Mesendoderm (in vitro differentiated cells): ENCODE measurements around the gene IQGAP3.

Source experiments
- DNase-seq: peaks from one replicate; pipeline ENCODE4 v3.0.0; 2013
- H2AK5ac ChIP-seq: 2 replicates; pipeline ENCODE4 v1.6.1; 2013; ENCODE audit warnings: low read length, inconsistent platforms
- H2BK120ac ChIP-seq: 2 replicates; pipeline ENCODE4 v1.6.1; 2013; ENCODE audit warnings: low read depth, mild to moderate bottlenecking, low read length, moderate library complexity, mixed read lengths
- H2BK15ac ChIP-seq: replicated peaks from 2 replicates; pipeline ENCODE4 v1.6.1; 2013; ENCODE audit warnings: low read depth, mild to moderate bottlenecking, moderate library complexity
- H2BK5ac ChIP-seq: 2 replicates; pipeline ENCODE4 v1.6.1; 2013; ENCODE audit warnings: low read length, inconsistent platforms
- H3K18ac ChIP-seq: 2 replicates; pipeline ENCODE4 v1.6.1; 2013; ENCODE audit warnings: mild to moderate bottlenecking, low read length, mixed read lengths
- H3K23ac ChIP-seq: one replicate; pipeline ENCODE4 v1.6.1; 2013; ENCODE audit warnings: low read length
- H3K27ac ChIP-seq: 2 replicates; pipeline ENCODE4 v1.5.1; 2013; ENCODE audit warnings: low read depth, mild to moderate bottlenecking, inconsistent platforms, low read length, moderate library complexity
- H3K27me3 ChIP-seq: 2 replicates; pipeline ENCODE4 v1.6.1; 2013; ENCODE audit warnings: low read length, control low read depth, mild to moderate bottlenecking, inconsistent platforms; ENCODE audit not compliant: insufficient read depth, poor library complexity
- H3K36me3 ChIP-seq: 2 replicates; pipeline ENCODE4 v1.6.1; 2013; ENCODE audit warnings: low read length, inconsistent platforms; ENCODE audit not compliant: control insufficient read depth, insufficient read depth
- H3K4ac ChIP-seq: one replicate; pipeline ENCODE4 v1.6.1; 2013; ENCODE audit warnings: low read depth, mild to moderate bottlenecking, low read length, moderate library complexity
- H3K4me1 ChIP-seq: 2 replicates; pipeline ENCODE4 v1.6.1; 2013; ENCODE audit warnings: low read depth, low read length, inconsistent platforms; ENCODE audit not compliant: control insufficient read depth
- H3K4me2 ChIP-seq: 2 replicates; pipeline ENCODE4 v1.6.1; 2013; ENCODE audit warnings: low read length
- H3K4me3 ChIP-seq: 2 replicates; pipeline ENCODE4 v1.5.1; 2013; ENCODE audit warnings: mild to moderate bottlenecking, low read length
- H3K56ac ChIP-seq: one replicate; pipeline ENCODE4 v1.6.1; 2013; ENCODE audit warnings: low read length
- H3K79me1 ChIP-seq: 2 replicates; pipeline ENCODE4 v1.6.1; 2013; ENCODE audit warnings: low read length, inconsistent platforms
- H3K79me2 ChIP-seq: 2 replicates; pipeline ENCODE4 v1.6.1; 2013; ENCODE audit warnings: mild to moderate bottlenecking, low read length; ENCODE audit not compliant: control insufficient read depth, insufficient read depth
- H3K9ac ChIP-seq: 2 replicates; pipeline ENCODE4 v1.6.1; 2013; ENCODE audit warnings: low read length, inconsistent platforms
- H4K5ac ChIP-seq: one replicate; pipeline ENCODE4 v1.6.1; 2013; ENCODE audit warnings: low read length
- H4K8ac ChIP-seq: one replicate; pipeline ENCODE4 v1.6.1; 2013; ENCODE audit warnings: low read depth, mild to moderate bottlenecking, control low read depth, low read length, moderate library complexity
- WGBS: extraction: QIAGEN DNeasy Blood & Tissue Kit; methylation state at CpG from one replicate; pipeline ENCODE4 v1.1.7; 2013; ENCODE audit warnings: low lambda C conversion rate, missing lambda C conversion rate; ENCODE audit not compliant: insufficient coverage; ENCODE audit errors: extremely low coverage; 5-methylcytosine and 5-hydroxymethylcytosine counted together

IQGAP3 gene

DNA sequence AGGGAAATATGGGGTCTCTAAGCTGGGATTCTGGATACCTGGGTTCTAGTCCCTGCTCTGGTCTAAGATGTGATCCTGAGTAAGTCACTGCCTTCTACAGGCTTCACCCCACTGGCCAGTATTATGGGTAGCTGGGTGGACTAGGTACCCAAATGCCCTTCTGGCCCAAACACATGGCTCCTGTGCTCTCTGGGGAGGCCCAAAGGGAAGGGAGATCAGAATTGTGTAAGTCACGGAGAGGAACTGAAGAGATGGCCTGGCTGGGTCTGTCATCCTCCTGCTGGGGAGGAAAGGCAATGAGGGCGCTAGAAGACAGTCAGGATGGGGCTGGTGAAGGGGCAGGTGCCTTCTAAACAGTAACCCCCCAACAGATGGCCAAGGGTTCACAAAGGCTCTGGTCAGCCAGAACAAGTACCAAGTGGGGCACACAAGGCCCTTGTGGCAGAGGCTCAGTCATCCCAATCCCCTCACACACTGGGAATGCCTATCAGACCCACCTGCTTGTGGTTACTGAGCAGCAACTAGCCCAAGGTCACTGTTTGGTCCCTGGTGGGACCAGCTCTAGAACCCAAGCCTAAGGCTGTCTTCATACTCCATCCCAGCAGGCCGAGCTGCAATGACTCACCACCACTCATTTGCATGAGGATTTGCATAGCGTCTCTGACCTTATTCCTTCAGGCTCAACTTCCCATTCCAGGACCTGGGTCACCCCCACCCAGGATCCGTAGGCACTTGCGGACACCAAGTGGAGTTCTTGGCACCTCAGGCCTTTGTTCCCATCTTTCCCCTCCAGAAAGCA, 81.0 kb downstream of the IQGAP3 start:
- WGBS = no CpG with 5 or more reads among the region's 6 CpGs
- H3K4me1 ChIP-seq = peaks cover 29% of the 10 kb centered on the region
- no peak overlapping the region for H2BK5ac ChIP-seq

DNA sequence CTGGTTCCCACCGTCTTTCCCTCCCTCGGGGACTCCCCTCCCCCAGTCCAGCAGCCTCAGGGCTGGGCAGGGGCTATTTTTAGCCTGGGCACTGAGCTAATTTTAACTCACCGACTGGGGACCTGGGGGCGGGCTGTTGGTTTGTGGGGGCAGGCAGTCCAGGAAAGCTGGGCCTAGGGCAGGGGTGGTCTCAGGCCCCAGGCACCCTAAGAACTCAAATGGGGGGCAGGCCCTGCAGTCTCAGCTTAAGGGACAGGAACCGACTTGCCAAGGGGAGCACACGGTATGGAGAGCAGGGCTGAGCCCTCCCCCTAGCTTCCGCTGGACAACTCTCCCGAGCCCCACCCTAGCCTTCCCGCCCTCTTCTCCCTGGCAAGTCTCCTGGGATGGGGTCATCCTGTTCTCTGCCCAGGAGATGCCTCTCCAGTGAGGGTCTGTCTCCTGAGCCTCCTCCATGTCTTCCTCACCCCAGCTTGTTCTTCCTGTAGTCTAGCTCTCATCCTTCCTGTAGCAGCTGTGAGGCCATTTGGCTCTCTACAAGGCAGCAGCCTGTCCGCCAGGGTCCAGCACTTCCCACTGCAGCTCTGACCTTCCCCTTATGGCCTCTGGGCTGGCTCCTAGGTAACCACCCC, 81.8 kb downstream of the IQGAP3 start:
- H3K27ac ChIP-seq = peak overlapping the region; percentile 9
- peaks cover 42% of the 10 kb centered on the region for H3K79me1 ChIP-seq
- H2BK15ac ChIP-seq = no peak overlapping the region
- no peak overlapping the region for H4K5ac ChIP-seq
- H2AK5ac ChIP-seq = peak overlapping the region; percentile 71
- peaks cover 28% of the 10 kb centered on the region for H3K4me1 ChIP-seq
- H3K9ac ChIP-seq = peak overlapping the region; percentile 21
- no peaks in the 10 kb centered on the region for H3K27me3 ChIP-seq
- H3K79me2 ChIP-seq = peaks cover 10% of the 10 kb centered on the region
- H3K4ac ChIP-seq = no peak overlapping the region
- peak overlapping the region; percentile 31 for H3K18ac ChIP-seq
- peak overlapping the region; percentile 72 for H3K56ac ChIP-seq
- no peak overlapping the region for H4K8ac ChIP-seq
- no peaks in the 10 kb centered on the region for H3K36me3 ChIP-seq
- H3K4me2 ChIP-seq = peak overlapping the region; percentile 17
- DNase-seq = peak; percentile 72
- no peak overlapping the region for H3K23ac ChIP-seq
- H2BK120ac ChIP-seq = peak overlapping the region; percentile 5
- no CpG with 5 or more reads among the region's 10 CpGs for WGBS
- H2BK5ac ChIP-seq = peak overlapping the region; percentile 66
- no peak overlapping the region for H3K4me3 ChIP-seq

More for the DNA sequence above, 81.0 kb downstream of the IQGAP3 start:
- Histone ChIP-seq H2AK5ac (no peak overlapping the region), H3K9ac (no peak overlapping the region), H3K4ac (no peak overlapping the region), H3K23ac (no peak overlapping the region), H3K56ac (peak overlapping the region; percentile 72), H3K18ac (no peak overlapping the region), H3K27me3 (no peaks in the 10 kb centered on the region), H3K36me3 (no peaks in the 10 kb centered on the region), H4K5ac (no peak overlapping the region), H3K4me3 (no peak overlapping the region), H3K27ac (no peak overlapping the region), H3K79me2 (peaks cover 14% of the 10 kb centered on the region), H3K79me1 (peaks cover 41% of the 10 kb centered on the region), H2BK15ac (no peak overlapping the region), H4K8ac (no peak overlapping the region), H3K4me2 (no peak overlapping the region), H2BK120ac (no peak overlapping the region)
- DNase-seq = peak; percentile 45

DNA sequence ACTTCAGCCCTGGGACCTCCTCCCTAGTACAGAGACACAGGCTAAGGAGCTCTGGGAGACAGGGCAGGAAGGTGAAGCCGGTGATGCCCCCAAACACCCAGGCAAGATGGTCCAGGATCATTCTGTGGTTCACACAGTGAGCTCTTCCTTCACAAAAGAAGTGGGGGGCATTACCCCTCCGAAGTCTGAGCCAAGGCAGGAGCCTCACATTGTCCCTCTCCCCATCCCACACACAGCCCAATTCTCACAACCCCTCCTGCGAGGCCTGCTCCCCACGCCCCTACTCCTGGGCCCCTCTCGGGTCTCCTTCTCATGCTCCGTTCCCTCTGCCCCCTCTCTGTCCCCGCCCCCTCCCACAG, 82.5 kb downstream of the IQGAP3 start:
- Histone ChIP-seq H2BK15ac (no peak overlapping the region), H3K4me2 (peak overlapping the region; percentile 1), H3K79me2 (peaks cover 10% of the 10 kb centered on the region), H3K56ac (peak overlapping the region; percentile 72), H3K4ac (no peak overlapping the region), H3K4me1 (peaks cover 28% of the 10 kb centered on the region), H3K27me3 (no peaks in the 10 kb centered on the region), H3K18ac (peak overlapping the region; percentile 31), H3K4me3 (no peak overlapping the region), H2AK5ac (peak overlapping the region; percentile 15), H4K8ac (no peak overlapping the region), H2BK5ac (peak overlapping the region; percentile 66), H2BK120ac (peak overlapping the region; percentile 5), H3K79me1 (peaks cover 42% of the 10 kb centered on the region), H3K27ac (no peak overlapping the region), H3K9ac (peak overlapping the region; percentile 21), H4K5ac (no peak overlapping the region), H3K36me3 (no peaks in the 10 kb centered on the region), H3K23ac (no peak overlapping the region)
- no peak for DNase-seq
- no CpG with 5 or more reads among the region's 7 CpGs for WGBS

DNA sequence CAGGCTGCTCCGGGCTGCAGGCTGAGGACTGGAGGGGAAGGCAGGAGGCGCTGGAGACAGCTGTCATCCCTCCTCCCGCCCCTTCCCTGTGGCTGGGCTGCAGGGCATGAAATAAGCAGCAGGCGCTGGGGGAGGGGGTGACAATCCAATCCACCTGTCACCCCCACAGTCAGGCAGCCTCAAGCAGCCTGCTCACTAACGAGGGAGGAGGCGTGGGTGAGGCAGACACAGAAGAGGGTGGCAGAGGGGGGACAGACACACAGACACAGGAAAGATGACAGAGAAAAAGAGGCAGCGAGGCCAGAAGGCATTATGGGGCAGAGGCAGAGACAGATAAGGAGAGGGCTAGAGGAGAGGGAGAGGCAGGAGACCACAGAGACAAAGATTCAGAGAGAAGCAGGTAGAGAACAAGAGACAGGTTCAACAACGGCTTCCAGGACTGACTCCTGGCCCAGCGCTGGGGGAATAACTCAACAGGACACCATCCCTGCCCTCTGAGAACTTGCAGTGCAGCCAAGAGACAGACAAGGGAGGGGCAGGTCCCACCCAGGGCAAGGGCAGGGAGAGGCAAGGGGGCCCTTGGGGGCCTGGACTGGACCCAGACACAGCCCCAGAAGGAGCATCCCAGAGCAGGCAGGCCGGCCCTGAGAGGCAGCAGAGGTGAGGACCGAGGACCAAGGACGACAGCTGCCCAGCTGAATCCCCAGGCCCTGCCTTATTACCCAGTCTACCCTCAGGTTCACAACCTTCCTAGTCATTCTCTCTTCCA, 83.0 kb downstream of the IQGAP3 start:
- Histone ChIP-seq H3K23ac (no peak overlapping the region), H3K4ac (no peak overlapping the region), H4K8ac (no peak overlapping the region), H3K4me1 (peaks cover 28% of the 10 kb centered on the region), H3K27ac (no peak overlapping the region), H3K36me3 (no peaks in the 10 kb centered on the region), H3K4me3 (no peak overlapping the region), H3K79me1 (peaks cover 39% of the 10 kb centered on the region), H3K4me2 (peak overlapping the region; percentile 10), H4K5ac (no peak overlapping the region), H2BK5ac (peak overlapping the region; percentile 46), H3K27me3 (no peaks in the 10 kb centered on the region), H3K9ac (peak overlapping the region; percentile 21), H2BK120ac (no peak overlapping the region), H2AK5ac (peak overlapping the region; percentile 72), H3K79me2 (peaks cover 10% of the 10 kb centered on the region), H2BK15ac (no peak overlapping the region), H3K56ac (peak overlapping the region; percentile 72), H3K18ac (peak overlapping the region; percentile 31)
- no CpG with 5 or more reads among the region's 12 CpGs for WGBS
- peak; percentile 80 for DNase-seq

DNA sequence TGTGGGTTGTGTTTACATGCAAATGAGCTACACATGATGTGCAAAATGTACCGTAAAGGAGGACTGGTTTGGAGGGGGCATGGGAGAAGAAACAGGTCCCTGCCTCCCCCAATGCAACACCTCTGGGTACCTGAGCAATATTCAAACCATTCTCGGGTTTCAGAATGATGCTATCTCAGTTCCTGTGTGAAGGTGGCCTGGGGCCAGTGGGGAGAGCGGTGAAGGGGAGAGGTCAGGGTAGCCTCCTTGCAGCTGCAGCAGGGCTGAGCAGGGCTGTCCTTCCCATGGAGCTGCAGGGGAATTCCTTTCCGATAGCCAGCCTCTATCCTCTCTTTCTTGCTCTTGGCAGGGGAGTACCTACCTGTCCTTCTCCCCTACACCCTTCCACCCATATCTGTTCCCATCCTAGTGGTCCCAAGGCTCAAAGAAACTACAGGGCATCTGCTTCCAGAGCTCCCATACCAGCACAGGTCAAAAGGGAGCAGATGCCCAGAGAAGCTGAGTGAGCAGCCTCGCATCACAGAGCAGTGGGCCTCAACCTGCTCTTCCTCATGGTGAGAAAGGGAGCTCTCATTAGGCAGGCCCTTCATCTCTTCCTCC, 83.7 kb downstream of the IQGAP3 start:
- Histone ChIP-seq H3K23ac (no peak overlapping the region), H3K4me1 (peaks cover 28% of the 10 kb centered on the region), H3K56ac (peak overlapping the region; percentile 72), H3K79me2 (peaks cover 5% of the 10 kb centered on the region), H2BK15ac (no peak overlapping the region), H3K36me3 (no peaks in the 10 kb centered on the region), H3K4me3 (no peak overlapping the region), H2BK5ac (no peak overlapping the region), H3K27me3 (no peaks in the 10 kb centered on the region), H3K9ac (no peak overlapping the region), H4K5ac (no peak overlapping the region), H3K79me1 (peaks cover 34% of the 10 kb centered on the region), H2BK120ac (no peak overlapping the region), H3K4ac (no peak overlapping the region), H3K18ac (no peak overlapping the region), H3K27ac (no peak overlapping the region), H4K8ac (no peak overlapping the region), H2AK5ac (no peak overlapping the region), H3K4me2 (no peak overlapping the region)
- no CpG with 5 or more reads among the region's 5 CpGs for WGBS
- peak; percentile 63 for DNase-seq
